ENCODE measurements around the gene CBLN3. TPM values are rescaled to one million over a fixed set of nuclear protein-coding genes. Genes with fewer than 3 reads are reported as not detected.

CBLN3 gene
- polyA plus RNA-seq, 2 of the 4 experiments (the other 2 are of a cell fraction), result 1.1 to 1.3 TPM

DNA sequence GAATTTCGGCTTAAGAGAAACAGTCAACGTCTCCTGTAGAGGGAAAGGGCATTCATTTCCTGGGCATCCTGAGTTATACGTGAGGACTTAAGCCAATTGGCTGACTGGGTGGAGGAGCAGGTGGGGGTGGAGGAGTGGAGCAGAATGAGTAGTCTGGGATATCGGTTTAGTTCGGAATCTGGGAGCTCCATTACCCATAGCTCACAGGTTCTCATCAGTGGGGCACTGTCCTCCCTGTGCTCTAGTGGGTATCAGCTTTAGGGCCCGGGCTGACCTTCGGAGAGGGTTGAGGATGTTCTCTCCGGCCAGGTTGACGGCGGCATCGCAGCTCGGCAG is 12.4 kb upstream of the CBLN3 start:
- Histone ChIP-seq H3K9me3 (no peaks in the 10 kb centered on the region), H3K27ac (peak overlapping the region; percentile 97 to 98), H3K4me2 (peak overlapping the region; percentile 84), H3K4me1 (peaks cover 6% of the 10 kb centered on the region), H3K4me3 (peak overlapping the region; percentile 86)
- CTCF ChIA-PET, result interaction anchor here (1.2 to 4.9 kb wide), 7 partner anchors 10 to 134 kb away, joined by 3 to 41 read pairs (median 4); partner anchors contain the start of genes ADCY4 and CIDEB
- TF ChIP-seq ZNF302 (CRISPR knock-in tag; IDR thresholded peaks at IDR 0.05) (no peak), MAFK (IDR thresholded peaks at IDR 0.05; ENCODE audit: partially characterized antibody) (no peak), RARB (CRISPR knock-in tag; IDR thresholded peaks at IDR 0.05) (no peak), RFX5 (IDR thresholded peaks at IDR 0.05) (no peak), POLR2A (IDR thresholded peaks at IDR 0.05; ENCODE audit: low read length) (no peak), TP53 (CRISPR knock-in tag; IDR thresholded peaks at IDR 0.05) (no peak), HDAC2 (IDR thresholded peaks at IDR 0.05) (no peak), EHF (CRISPR knock-in tag; IDR thresholded peaks at IDR 0.05) (no peak), RCOR1 (IDR thresholded peaks at IDR 0.05; ENCODE audit: low read depth, low read length) (no peak), BCL3 (IDR thresholded peaks at IDR 0.05) (no peak)
- TF ChIP-seq, protein P1, sequence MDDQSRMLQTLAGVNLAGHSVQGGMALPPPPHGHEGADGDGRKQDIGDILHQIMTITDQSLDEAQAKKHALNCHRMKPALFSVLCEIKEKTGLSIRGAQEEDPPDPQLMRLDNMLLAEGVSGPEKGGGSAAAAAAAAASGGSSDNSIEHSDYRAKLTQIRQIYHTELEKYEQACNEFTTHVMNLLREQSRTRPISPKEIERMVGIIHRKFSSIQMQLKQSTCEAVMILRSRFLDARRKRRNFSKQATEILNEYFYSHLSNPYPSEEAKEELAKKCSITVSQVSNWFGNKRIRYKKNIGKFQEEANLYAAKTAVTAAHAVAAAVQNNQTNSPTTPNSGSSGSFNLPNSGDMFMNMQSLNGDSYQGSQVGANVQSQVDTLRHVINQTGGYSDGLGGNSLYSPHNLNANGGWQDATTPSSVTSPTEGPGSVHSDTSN (IDR thresholded peaks at IDR 0.05), result no peak
- TF ChIP-seq, protein P2, sequence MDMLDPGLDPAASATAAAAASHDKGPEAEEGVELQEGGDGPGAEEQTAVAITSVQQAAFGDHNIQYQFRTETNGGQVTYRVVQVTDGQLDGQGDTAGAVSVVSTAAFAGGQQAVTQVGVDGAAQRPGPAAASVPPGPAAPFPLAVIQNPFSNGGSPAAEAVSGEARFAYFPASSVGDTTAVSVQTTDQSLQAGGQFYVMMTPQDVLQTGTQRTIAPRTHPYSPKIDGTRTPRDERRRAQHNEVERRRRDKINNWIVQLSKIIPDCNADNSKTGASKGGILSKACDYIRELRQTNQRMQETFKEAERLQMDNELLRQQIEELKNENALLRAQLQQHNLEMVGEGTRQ (IDR thresholded peaks at IDR 0.05), result no peak
- ATAC-seq (peak; percentile 53 to 55), DNase-seq (ENCODE audit: low read depth in 1 of 2, low spot score in 1 of 2) (peak in 1 of 2 experiments; percentile 66), FAIRE-seq (no peak)
- WGBS (ENCODE audit: missing lambda C conversion rate), result 4% methylated on average over 5 of the region's 12 CpGs
- POLR2A ChIA-PET, result interaction anchor here (0.8 to 1.4 kb wide), 11 partner anchors 10 to 246 kb away, joined by 3 to 15 read pairs (median 4); partner anchors contain the start of genes CBLN3, KHNYN, RABGGTA and TINF2

GRCh38 chr14:24441485-24441884 is 12.0 kb upstream of the CBLN3 start:
- TF ChIP-seq NR3C1 (IDR thresholded peaks at IDR 0.05), result no peak
- TF ChIP-seq PHF8 (IDR thresholded peaks at IDR 0.05; ENCODE audit: borderline replicate concordance, low read depth), result no peak
- TF ChIP-seq CBX2 (IDR thresholded peaks at IDR 0.05; ENCODE audit: borderline replicate concordance, low read depth), result no peak
- no peak for TF ChIP-seq MAFK (IDR thresholded peaks at IDR 0.05; ENCODE audit: partially characterized antibody)
- no peak for TF ChIP-seq SREBF2 (IDR thresholded peaks at IDR 0.05)
- no peak for TF ChIP-seq MAZ (IDR thresholded peaks at IDR 0.05; ENCODE audit: borderline replicate concordance, low read depth, low read length)
- TF ChIP-seq RNF2 (IDR thresholded peaks at IDR 0.05; ENCODE audit: borderline replicate concordance, low read depth), result no peak
- TF ChIP-seq ESRRA (IDR thresholded peaks at IDR 0.05; ENCODE audit: borderline replicate concordance, low read length), result no peak
- H3K4me3 ChIP-seq, result peak overlapping the region; percentile 86
- ATAC-seq (no peak), FAIRE-seq (no peak), DNase-seq (ENCODE audit: low read depth in 1 of 2, low spot score in 1 of 2) (no peak)
- peak overlapping the region; percentile 84 for H3K4me2 ChIP-seq
- H3K4me1 ChIP-seq, result peaks cover 6% of the 10 kb centered on the region
- CTCF ChIA-PET, result interaction anchor here (1.2 to 4.9 kb wide), 7 partner anchors 10 to 133 kb away, joined by 3 to 41 read pairs (median 4); partner anchors contain the start of genes ADCY4 and CIDEB
- H3K27ac ChIP-seq, result peak overlapping the region; percentile 97 to 98
- H3K9me3 ChIP-seq, result no peaks in the 10 kb centered on the region
- WGBS (ENCODE audit: missing lambda C conversion rate), result 71% methylated on average over 4 of the region's 5 CpGs
- POLR2A ChIA-PET, result interaction anchor here (0.8 to 1.4 kb wide), 8 partner anchors 10 to 199 kb away, joined by 3 to 15 read pairs (median 4); partner anchors contain the start of genes CBLN3, KHNYN and TINF2

GRCh38 chr14:24440606-24441399 is 11.3 kb upstream of the CBLN3 start:
- no peaks in the 10 kb centered on the region for H3K9me3 ChIP-seq
- ATAC-seq, result no peak
- no peak for DNase-seq (ENCODE audit: low read depth in 1 of 2, low spot score in 1 of 2)
- H3K4me3 ChIP-seq, result no peak overlapping the region
- CTCF ChIA-PET, result interaction anchor here (1.0 to 4.9 kb wide), 7 partner anchors 9 to 133 kb away, joined by 3 to 41 read pairs (median 4); partner anchors contain the start of genes ADCY4 and CIDEB
- H3K4me2 ChIP-seq, result peak overlapping the region; percentile 84
- peak overlapping the region in 1 of 2 experiments; percentile 98; a peak in 2 of 6 replicates for H3K27ac ChIP-seq
- POLR2A ChIA-PET, result interaction anchor here (0.9 kb wide), 1 partner anchor 170 kb away, joined by 3 read pairs; the partner anchor contains the start of gene RABGGTA
- peaks cover 6% of the 10 kb centered on the region for H3K4me1 ChIP-seq
- FAIRE-seq, result no peak
- 93% methylated on average over 7 of the region's 8 CpGs for WGBS (ENCODE audit: missing lambda C conversion rate)
- TF ChIP-seq RNF2 (IDR thresholded peaks at IDR 0.05; ENCODE audit: borderline replicate concordance, low read depth) (no peak), EP300 (IDR thresholded peaks at IDR 0.05) (no peak), JUNB (IDR thresholded peaks at IDR 0.05) (no peak), CBX2 (IDR thresholded peaks at IDR 0.05; ENCODE audit: borderline replicate concordance, low read depth) (no peak), BCL3 (IDR thresholded peaks at IDR 0.05) (no peak), CBX8 (IDR thresholded peaks at IDR 0.05) (no peak), ZFP36 (IDR thresholded peaks at IDR 0.05; ENCODE audit: borderline replicate concordance, partially characterized antibody) (no peak), EHF (CRISPR knock-in tag; IDR thresholded peaks at IDR 0.05) (no peak), FOSB (CRISPR knock-in tag; IDR thresholded peaks at IDR 0.05) (no peak)
- TF ChIP-seq, protein P3, sequence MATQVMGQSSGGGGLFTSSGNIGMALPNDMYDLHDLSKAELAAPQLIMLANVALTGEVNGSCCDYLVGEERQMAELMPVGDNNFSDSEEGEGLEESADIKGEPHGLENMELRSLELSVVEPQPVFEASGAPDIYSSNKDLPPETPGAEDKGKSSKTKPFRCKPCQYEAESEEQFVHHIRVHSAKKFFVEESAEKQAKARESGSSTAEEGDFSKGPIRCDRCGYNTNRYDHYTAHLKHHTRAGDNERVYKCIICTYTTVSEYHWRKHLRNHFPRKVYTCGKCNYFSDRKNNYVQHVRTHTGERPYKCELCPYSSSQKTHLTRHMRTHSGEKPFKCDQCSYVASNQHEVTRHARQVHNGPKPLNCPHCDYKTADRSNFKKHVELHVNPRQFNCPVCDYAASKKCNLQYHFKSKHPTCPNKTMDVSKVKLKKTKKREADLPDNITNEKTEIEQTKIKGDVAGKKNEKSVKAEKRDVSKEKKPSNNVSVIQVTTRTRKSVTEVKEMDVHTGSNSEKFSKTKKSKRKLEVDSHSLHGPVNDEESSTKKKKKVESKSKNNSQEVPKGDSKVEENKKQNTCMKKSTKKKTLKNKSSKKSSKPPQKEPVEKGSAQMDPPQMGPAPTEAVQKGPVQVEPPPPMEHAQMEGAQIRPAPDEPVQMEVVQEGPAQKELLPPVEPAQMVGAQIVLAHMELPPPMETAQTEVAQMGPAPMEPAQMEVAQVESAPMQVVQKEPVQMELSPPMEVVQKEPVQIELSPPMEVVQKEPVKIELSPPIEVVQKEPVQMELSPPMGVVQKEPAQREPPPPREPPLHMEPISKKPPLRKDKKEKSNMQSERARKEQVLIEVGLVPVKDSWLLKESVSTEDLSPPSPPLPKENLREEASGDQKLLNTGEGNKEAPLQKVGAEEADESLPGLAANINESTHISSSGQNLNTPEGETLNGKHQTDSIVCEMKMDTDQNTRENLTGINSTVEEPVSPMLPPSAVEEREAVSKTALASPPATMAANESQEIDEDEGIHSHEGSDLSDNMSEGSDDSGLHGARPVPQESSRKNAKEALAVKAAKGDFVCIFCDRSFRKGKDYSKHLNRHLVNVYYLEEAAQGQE (IDR thresholded peaks at IDR 0.05), result no peak

All from A549 (cell line).